NCI-H1930 (cell line): ENCODE data around the gene YTHDF2.
"Not testable (repeated sequence)": the region's sequence is repeated elsewhere in the genome, so short reads cannot be mapped to it uniquely, and the experiment has no call there.

Experiments
- DNase-seq, 2 experiments: peaks; one replicate each; lab custom pipeline; 2025; lab: John Stamatoyannopoulos, UW

Gene YTHDF2

DNA sequence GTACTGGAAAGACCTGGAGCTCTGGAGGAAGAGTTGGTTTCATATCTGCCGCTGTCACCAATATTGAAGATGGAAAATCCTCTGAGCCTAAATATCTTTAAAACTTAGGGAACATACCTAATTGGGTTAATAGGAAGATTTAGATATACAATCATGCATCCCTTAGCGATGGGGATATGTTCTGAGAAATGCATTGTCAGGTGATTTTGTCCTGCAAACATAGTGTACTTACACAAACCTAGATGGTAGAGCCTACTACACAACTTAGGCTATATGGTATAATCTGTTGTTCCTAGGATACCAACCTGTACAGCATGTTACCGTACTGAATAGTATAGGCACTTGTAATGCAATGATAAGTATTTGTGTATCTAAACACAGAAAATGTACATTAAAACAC is 22.5 kb downstream of the YTHDF2 start:
- DNase-seq, result no peak

DNA sequence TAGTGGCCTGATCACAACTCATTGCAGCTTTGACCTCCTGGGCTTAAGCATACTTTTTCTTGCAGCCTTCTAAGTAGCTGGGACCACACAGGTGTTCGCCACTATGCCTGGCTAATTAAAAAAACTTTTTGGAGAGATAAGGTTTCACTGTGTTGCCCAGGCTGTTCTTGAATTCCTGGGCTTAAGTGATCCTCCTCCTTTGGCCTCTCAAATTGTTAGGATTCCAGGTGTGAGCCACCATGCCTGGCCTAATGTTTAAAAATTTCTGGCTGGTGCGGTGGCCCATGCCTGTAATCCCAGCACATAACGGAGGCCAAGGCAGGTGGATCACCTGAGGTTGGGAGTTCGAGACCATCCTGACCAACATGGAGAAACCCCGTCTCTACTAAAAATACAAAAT is 24.4 kb downstream of the YTHDF2 start:
- DNase-seq, result no peak

DNA sequence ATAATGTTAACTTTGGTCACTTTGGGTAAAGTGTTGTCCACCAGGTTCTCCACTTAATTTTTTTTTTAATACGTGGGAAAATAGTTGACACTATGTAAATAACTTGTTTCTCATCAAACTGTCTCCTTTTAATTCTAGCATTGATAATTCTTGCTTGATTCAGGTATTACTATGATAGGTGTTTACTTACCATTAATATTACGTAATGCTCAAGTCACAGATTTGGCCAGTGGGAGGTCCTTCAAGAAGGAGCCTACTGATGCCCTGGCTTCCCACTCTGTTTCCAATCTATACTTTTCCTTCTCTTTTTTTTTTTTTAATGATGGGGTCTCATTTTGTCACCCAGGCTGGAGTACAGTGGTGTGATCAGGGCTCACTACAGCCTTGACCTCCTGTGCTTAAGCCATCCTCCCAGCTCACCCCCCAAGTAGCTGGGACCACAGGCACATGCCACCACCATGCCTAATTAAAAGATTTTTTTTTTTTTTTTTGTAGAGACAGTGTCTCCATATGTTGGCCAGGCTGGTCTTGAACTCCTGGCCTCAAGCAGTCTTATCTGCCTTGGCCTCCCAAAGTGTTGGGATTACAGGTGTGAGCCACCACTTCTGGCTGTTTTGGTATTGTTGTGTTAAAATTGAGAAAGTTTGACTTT is 29.9 kb downstream of the YTHDF2 start:
- DNase-seq, result no peak

DNA sequence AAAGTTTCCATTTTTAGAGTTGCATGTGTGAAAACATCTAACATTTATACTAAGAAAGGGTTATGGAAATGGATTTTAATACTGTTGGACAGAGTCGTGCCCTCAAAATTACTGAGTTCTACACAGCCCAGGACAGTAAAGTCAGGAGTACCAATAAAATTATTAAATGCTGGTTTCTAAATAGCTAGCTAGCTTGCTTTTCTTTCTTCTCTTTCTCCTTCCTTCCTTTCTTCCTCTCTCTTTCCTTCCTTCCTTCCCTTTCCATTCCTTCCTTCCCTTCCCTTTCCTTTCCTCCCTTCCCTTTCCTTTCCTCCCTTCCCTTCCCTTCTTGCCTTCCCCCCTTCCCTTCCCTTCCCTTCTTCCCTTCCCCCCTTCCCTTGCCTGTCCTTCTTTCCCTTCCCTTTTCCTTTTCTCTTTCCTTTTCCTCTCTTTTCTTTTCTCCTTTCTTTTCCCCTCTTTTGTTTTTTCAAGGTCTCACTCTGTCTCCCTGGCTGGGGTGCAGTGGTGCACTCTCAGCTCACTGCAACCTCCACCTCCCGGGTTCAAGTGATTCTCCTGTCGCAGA is 33.9 kb downstream of the YTHDF2 start:
- no peak for DNase-seq

DNA sequence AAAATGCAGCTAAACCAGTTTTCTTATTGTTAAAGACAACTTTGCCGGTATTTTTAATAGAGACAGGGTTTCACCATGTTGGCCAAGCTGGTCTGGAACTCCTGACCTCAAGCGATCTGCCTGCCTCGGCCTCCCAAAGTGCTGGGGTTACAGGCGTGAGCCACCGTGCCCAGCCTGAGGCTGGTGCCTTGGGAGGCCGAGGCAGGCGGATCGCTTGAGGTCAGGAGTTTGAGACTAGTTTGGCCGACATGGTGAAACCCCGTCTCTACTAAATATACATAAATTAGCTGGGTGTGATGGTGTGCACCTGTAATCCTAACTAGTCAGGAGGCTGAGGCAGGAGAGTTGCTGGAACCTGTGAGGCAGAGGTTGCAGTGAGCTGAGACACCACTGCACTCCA is 35.2 kb downstream of the YTHDF2 start:
- DNase-seq, result not testable (repeated sequence)

DNA sequence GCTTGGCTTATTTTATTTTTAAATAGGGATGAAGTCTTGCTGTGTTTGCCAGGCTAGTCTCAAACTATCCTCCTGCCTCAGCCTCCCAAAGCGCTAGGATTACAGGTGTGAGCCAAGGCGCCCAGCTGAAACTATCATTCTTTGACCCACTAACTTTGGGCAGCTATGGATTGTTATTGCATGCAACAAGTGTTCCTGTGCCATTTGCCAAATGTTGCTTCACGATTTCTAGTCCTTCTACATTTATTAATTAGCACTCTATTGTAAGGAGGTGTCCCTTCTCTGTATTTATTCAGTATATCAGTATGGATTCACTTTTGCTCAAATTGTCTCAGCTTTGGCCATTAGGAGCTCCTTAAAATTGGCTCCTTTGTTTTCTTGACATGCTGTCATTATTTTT is 36.4 kb downstream of the YTHDF2 start:
- DNase-seq, result no peak

DNA sequence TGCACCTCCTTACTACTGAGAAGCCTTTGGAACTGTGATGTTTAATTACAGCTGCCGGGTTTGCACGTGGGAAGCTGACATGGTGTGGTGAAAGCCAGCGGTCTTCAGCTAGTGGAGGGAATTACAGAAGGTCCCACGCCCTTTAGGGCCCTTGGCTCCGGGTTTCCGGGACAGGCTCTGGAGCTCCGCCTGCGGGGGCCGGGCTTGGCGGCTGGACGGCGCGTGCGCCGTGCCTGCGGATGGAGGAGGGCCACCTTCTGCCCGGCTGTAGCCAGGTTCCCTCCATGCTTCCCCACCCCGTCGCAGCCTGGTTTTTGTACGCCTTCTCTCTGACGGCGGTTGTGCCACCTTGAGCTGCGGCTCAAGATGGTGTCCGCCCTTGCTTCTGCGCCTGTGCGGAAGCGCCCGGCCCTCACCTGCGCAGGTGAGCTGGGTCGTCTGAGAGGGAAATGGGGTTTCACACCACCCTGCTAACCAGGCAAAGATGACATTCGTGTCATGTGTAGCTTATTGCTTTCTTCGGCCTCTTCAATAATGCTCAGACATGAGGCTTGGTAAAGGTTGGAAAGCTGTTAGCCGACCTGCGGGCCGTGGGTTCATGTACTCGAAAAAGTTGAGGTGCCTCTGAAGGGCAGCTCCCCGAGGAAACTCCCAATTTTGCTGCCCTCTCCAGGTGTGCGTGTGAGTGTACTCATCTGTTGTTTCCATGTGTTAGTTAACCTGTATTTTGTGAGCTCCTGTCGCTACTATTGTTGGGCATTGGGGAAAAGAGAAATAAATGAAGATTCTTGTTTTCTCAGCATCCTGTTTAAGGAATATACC is 38.6 kb downstream of the YTHDF2 start:
- DNase-seq, result no peak

DNA sequence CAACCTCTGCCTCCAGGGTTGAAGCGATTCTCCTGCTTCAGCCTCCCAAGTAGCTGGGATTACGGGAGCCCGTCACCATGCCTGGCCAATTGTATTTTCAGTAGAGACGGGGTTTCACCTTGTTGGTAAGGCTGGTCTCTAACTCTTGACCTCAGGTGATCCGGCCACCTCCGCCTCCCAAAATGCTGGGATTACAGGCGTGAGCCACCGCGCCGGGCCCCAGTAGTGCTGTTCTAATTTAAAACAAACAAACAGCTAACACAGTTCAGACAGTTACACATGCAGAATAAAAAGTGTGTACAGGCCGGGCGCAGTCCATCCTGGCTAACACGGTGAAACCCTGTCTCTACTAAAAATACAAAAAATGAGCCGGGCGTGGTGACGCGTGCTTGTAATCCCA is 39.6 kb downstream of the YTHDF2 start:
- DNase-seq, result no peak

DNA sequence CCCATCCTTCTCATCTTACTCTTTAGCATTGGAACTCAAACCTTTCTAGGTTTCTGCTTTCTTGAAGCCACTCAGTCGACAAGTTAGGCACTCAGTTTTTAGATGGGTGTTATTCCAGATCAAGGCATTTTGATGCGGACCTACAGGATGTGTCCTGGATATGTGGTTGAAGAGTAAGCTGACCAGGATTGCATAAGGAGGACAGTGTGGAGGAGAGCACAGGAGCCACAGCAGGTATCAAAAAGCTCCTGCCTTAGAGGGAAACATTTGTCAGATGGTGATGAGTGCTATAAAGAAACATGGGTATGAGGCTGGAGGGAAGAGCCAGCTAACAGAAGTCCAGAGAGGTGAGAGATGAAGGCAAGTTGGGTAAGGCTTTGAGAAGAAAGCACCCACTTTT is 41.3 kb downstream of the YTHDF2 start:
- no peak for DNase-seq

DNA sequence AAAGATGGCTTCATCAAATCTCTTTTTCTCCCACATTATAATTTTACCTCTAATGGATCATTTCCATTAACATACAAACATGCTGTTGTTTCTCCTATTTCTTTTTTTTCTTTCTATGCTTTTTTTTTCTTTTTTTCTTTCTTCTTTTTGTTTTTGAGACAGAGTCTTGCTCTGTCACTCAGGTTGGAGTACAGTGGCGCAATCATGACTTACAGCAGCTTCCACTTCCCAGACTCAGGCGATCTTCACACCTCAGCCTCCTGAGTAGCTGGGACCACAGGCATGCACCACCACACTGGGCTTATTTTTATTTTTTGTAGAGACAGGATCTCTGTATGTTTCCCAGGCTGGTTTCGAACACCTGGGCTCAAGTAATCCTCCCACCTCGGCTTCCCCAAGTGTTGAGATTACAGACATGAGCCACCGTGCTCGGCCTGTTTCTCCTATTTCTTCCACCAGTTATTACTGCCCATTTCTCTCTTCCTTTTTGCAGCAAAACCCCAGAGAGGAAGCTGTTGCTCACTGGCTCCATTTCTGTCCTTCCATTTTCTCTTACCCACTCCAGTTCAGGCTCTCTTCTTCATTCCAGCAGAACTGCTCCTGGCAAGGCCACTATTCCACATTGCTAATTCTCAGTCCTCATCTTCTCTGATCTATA is 43.1 kb downstream of the YTHDF2 start:
- DNase-seq, result no peak

DNA sequence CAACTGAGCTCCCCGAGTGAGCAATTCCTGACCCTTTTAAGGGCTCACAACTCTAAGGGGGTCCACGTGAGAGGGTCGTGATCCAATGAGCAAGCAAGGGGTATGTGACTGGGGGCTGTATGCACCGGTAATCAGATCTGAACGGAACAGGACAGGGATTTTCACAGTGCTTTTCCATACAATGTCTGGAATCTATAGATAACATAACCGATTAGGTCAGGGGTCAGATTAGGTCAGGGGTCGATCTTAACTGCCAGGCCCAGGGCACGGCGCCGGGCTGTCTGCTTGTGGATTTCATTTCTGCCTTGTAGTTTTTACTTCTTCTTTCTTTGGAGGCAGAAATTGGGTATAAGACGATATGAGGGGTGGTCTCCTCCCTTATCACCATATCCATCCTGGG is 44.6 kb downstream of the YTHDF2 start:
- no peak for DNase-seq

DNA sequence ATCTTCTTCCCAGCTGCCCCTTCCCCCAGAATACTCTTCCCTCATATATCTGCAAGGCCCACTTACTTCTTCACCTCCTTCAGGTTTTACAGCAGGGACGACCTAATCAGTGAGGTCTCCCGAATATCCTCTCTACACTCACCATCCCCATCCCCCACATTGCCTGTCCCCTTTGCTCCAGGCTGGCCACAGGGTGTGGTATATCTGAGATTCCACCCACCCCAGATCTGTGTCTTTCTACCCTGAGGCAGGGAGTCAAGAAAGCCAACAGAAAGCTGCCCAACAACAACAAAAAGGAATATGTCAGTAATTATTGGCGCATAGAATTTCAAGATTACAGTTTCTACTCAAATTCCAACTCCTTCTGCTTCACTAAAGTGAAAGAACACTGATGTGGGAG is 45.3 kb downstream of the YTHDF2 start:
- no peak for DNase-seq

DNA sequence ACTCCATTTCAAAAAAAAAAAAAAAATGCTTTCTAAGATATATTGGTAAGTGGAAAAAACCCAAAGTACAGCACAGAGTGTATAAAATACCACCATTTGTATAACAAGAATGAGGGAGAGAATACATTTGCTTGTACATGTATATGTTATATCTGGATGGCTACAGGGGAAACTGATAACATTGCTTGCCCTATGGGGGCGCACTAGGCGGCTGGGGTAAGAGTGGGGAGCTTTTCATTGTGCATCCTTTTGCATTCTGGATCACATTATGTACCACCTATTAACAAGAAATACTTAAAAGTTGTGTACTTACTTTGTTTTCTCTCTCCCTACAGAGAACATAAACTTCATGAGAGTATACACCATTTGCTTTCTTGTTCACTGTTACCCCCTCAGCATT is 46.6 kb downstream of the YTHDF2 start:
- no peak for DNase-seq

DNA sequence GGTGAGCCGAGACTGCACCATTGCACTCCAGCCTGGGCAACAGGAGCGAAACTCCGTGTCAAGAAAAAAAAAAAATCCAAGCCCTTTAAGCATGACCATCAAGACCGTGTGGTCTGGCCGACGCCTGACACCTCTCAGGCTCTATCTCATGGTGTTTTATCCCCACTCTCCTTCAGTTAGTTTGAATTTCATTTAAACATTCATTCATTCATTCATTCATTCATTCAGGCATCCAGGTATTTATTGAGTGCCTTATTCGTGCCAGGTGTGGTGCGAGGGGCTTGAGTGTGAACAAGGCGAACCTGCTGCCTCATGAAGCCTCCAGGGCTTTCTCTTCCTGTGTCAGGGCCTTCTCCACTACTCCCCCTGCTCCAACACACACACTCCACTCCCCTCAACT is 52.7 kb downstream of the YTHDF2 start:
- DNase-seq, result no peak

DNA sequence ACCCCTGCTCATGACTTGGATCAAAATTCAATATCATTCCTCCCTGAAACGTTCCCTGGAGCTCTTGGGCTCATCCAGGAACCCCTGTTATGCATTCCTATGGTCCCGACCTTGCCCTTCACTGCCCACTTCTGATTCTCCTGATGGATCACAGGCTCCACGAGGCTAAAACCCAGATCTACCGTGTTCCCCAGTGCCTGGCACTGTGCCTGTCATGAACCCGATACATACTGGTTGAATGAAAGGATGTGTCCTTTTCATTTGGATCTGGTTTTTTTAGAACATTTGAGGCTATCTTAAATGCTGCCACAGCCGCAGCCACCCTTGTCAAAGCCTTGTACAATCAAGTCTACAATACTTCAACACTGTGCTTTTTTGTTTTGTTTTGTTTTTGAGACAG is 53.1 kb downstream of the YTHDF2 start:
- DNase-seq, result no peak

DNA sequence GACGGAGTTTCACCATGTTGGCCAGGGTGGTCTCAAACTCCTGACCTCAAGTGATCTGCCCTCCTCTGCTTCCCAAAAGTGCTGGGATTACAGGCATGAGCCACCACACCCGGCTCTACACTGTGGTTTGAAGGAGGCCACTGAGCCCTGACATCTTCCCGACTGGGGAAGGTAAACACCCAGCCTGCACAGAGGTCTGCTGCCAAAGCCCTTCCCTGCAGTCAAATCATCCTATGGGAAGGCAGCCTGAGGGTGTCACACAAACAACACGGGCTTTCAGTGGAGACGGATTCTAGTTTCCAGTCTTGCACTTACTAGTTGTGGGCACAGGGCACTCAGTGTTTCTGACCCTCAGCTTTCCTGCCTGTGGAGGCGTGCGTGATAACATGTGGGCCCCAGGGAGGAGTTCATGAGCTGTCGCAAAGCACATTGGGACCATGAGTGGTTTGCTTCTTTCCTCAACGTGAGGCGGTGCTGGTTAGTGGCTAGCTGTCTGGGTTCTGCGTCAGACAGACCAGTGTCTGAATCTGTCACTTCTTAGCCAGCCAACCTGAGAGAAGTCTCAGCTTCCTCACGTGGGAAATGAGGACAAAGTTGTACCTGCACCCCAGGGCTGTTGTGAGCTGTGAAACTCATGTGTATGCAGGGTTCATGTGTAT is 53.8 kb downstream of the YTHDF2 start:
- no peak for DNase-seq

DNA sequence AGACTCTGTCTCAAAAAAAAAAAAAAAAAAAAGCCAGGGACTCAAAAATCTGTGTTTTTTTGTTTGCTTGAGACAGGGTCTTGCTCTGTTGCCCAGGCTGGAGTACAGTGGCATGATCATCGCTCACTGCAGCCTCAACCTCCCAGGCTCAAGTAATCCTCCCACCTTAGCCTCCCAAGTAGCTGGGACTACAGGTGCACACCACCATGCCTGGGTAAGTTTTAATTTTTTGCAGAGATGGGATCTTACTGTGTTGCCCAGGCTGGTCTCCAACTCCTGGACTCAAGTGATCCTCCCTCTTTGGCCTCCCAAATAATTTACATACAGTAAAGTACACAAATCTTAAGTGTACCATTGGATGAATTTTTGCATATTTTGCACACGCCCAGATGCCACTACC is 55.2 kb downstream of the YTHDF2 start:
- DNase-seq, result not testable (repeated sequence)

DNA sequence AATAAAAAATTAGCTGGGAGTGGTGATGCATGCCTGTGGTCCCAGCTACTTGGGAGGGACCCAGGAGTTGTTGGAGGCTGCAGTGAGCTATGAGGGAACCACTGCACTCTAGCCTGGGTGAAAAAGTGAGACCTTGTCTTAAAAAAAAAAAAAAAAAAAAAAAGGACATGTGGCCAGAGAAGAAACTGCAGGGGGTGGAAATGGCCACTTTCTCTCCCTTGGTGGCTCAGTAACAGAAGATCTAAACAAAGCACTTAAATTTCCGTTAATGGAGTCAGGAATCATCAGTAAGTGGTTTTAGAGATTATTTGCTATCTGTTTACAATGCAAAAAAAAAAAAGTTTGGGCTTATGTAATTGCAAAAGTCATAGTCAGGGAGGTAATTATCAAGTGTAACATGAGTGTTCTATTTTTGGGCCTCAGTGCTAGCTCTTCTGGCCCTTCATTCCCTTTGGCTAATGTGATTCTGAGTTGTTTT is 55.9 kb downstream of the YTHDF2 start:
- no peak for DNase-seq

DNA sequence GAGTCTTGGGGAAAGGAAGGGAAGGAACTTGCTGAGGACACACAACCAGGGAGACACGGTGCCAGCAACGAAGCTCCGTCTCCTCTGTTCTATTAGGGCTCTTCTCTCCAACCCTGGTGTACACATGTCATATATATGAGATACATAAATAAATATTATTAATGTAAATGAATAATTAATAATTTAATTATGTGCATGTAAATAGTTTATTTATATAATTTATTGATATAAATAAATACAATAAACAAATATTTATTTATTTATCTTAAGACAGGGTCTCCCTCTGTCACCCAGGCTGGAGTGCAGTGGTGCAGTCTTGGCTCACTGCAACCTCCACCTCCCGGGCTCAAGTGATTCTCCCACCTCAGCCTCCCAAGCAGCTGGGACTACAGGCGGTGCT is 57.8 kb downstream of the YTHDF2 start:
- not testable (repeated sequence) for DNase-seq

DNA sequence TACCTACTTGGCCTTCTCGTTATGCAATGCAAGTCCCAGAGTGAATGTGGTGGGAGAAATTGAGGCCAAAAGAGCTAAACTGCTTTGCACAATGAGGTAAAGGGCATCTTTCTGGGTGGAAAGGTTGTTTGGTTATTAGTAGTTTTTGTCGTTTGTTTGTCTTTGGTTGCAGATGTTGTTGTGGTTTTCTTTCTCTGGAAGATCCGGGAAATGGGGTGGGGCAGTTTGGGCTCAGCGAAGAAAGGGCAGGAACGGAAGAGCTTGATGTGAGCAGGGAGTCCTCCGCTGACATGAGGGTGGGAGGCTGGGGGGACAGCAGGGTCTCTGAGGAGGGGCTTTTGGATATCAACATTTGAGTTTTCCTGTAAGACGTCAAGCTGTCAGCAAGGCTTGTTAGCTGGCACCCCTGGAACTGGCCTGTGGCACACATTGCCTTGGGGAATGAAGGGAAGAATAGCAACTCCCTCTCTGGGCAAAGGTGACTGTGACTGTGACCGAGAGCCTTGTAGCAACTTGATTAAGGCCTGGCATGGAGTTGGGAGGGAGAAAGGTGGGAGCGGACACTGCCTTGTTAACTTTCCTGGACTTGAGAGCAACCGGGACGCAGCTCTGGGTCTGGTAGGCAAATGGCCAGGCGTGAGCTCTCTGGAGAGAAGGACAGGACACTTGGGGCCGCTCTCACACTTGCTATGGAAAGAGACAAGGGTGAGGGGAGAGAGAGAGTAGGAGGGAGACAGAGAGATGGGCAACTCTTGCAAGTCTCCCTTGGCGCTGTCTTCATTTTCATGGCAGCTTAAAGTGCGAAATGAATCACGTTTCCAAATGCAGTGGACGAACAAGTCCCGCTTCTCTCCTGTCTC is 59.8 kb downstream of the YTHDF2 start:
- no peak for DNase-seq

DNA sequence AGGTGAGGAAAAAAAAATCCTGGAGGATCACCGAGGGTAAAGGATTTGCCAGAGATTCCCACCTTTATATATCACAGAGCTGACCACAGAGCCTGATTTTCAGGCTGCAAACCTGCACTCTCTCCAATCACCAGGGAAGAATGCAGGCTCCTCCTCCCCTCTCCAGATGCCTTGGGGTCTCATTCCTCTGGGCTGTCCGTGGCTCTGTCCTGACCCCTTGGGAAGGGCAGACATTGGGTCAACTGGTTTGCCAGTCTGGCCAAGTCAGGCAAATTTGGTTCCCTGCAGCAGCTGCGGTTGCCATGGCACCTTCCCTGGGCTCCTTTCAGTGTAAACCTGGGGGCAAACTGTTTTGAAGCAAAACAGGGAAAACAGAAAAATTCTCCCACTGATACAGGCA is 63.6 kb downstream of the YTHDF2 start:
- DNase-seq, result no peak
